Measurements from ENCODE around the gene ADORA2B.

Gene ADORA2B

GRCh38 chr17:16003841-16004240 is 58.9 kb downstream of the ADORA2B start:
- TF ChIP-seq ZNF221 (tag by site-specific recombination; IDR thresholded peaks at IDR 0.05; ENCODE audit: borderline replicate concordance) (no peak), KLF16 (tag by site-specific recombination; IDR thresholded peaks at IDR 0.05) (no peak), ZNF10 (tag by site-specific recombination; IDR thresholded peaks at IDR 0.05) (no peak), ZNF202 (tag by site-specific recombination; IDR thresholded peaks at IDR 0.05; ENCODE audit: borderline replicate concordance) (no peak), ZSCAN4 (tag by site-specific recombination; IDR thresholded peaks at IDR 0.05) (no peak), ELK4 (IDR thresholded peaks at IDR 0.05; ENCODE audit: borderline replicate concordance, low read depth, low read length) (no peak), ZNF776 (tag by site-specific recombination; IDR thresholded peaks at IDR 0.05; ENCODE audit: borderline replicate concordance) (no peak), SP2 (tag by site-specific recombination; IDR thresholded peaks at IDR 0.05) (no peak), GLI4 (tag by site-specific recombination; IDR thresholded peaks at IDR 0.05) (no peak), YY1 (tag by site-specific recombination; IDR thresholded peaks at IDR 0.05) (no peak), PRDM2 (tag by site-specific recombination; IDR thresholded peaks at IDR 0.05; ENCODE audit: borderline replicate concordance) (no peak)
- ChIA-PET CTCF (no interaction called here), POLR2A (no interaction called here)
- H3K36me3 ChIP-seq (ENCODE audit: control insufficient read depth in 2 of 2, insufficient read depth in 1 of 2, low read length in 2 of 2), result peaks cover 71 to 83% of the 10 kb centered on the region in 2 experiments
- no peak overlapping the region for H3K4me3 ChIP-seq (ENCODE audit: low read depth, low read length)
- H3K4me1 ChIP-seq (ENCODE audit: control insufficient read depth, insufficient read depth, low read length), result no peaks in the 10 kb centered on the region
- no peaks in the 10 kb centered on the region for H3K9me3 ChIP-seq (ENCODE audit: control insufficient read depth, insufficient read depth, low read depth, low read length)
- no peak overlapping the region for H3K27ac ChIP-seq (ENCODE audit: extremely low read depth, low read depth, low read length)

GRCh38 chr17:16005636-16006035 is 60.7 kb downstream of the ADORA2B start:
- CTCF ChIA-PET, result interaction anchor here (0.5 to 0.6 kb wide), 2 partner anchors 8 to 10 kb away, joined by 3 read pairs; no protein-coding TSS in a partner anchor
- POLR2A ChIA-PET, result interaction anchor here (0.6 kb wide), 2 partner anchors 301 to 1513 kb away, joined by 3 to 8 read pairs; no protein-coding TSS in a partner anchor
- TF ChIP-seq ZNF488 (tag by site-specific recombination; IDR thresholded peaks at IDR 0.05) (no peak), CTCF (tag by site-specific recombination; IDR thresholded peaks at IDR 0.05) (no peak), KLF8 (tag by site-specific recombination; IDR thresholded peaks at IDR 0.05) (no peak), ZNF354C (tag by site-specific recombination; IDR thresholded peaks at IDR 0.05; ENCODE audit: borderline replicate concordance, low read depth) (no peak), ZBTB6 (tag by site-specific recombination; IDR thresholded peaks at IDR 0.05) (no peak), ZNF266 (tag by site-specific recombination; IDR thresholded peaks at IDR 0.05; ENCODE audit: low read depth) (no peak), GLI2 (tag by site-specific recombination; IDR thresholded peaks at IDR 0.05; ENCODE audit: borderline replicate concordance, low read depth) (no peak), ZNF133 (tag by site-specific recombination; IDR thresholded peaks at IDR 0.05) (no peak), ZNF302 (tag by site-specific recombination; IDR thresholded peaks at IDR 0.05; ENCODE audit: low read depth) (no peak), GFI1B (tag by site-specific recombination; IDR thresholded peaks at IDR 0.05) (no peak), MZF1 (tag by site-specific recombination; IDR thresholded peaks at IDR 0.05; ENCODE audit: borderline replicate concordance) (no peak), GLIS1 (tag by site-specific recombination; IDR thresholded peaks at IDR 0.05) (no peak)

More at GRCh38 chr17:16005636-16006035, 60.7 kb downstream of the ADORA2B start:
- H3K27ac ChIP-seq (ENCODE audit: extremely low read depth, low read depth, low read length), result no peak overlapping the region
- no peak overlapping the region for H3K4me3 ChIP-seq (ENCODE audit: low read depth, low read length)
- no peaks in the 10 kb centered on the region for H3K4me1 ChIP-seq (ENCODE audit: control insufficient read depth, insufficient read depth, low read length)
- H3K36me3 ChIP-seq (ENCODE audit: control insufficient read depth in 2 of 2, insufficient read depth in 1 of 2, low read length in 2 of 2), result peaks cover 84 to 91% of the 10 kb centered on the region in 2 experiments
- H3K9me3 ChIP-seq (ENCODE audit: control insufficient read depth, insufficient read depth, low read depth, low read length), result no peaks in the 10 kb centered on the region

All from HEK293 (cell line).